ENCODE results near the gene ESCO1. TPM values are rescaled to one million over a fixed set of nuclear protein-coding genes. Genes with fewer than 3 reads are reported as not detected.
"Not testable (repeated sequence)": the region's sequence is repeated elsewhere in the genome, so short reads cannot be mapped to it uniquely, and the experiment has no call there.

The ESCO1 gene
- total RNA-seq, 6 donors from 2014 or later = 8.1 to 29.6 (median 13.0) TPM

GRCh38 chr18:21598726-21599584 lies 1.5 kb downstream of the ESCO1 start:
- Histone ChIP-seq H3K9me3 (no peaks in the 10 kb centered on the region), H3K36me3 (no peaks in the 10 kb centered on the region), H3K27me3 (no peaks in the 10 kb centered on the region), H3K4me1 (peaks cover 8 to 28% (median 20%) of the 10 kb centered on the region in 4 donors), H3K4me3 (peak overlapping the region in 3 of 4 donors; percentile 68 to 86 (median 77)), H3K27ac (peak overlapping the region; percentile 95 to 99 (median 97))
- TF ChIP-seq POLR2AphosphoS5 (IDR thresholded peaks at IDR 0.05) (no peak), CTCF (IDR thresholded peaks at IDR 0.05) (no peak), EP300 (IDR thresholded peaks at IDR 0.05) (no peak), POLR2A (IDR thresholded peaks at IDR 0.05) (no peak)
- WGBS, 2 donors = 66 to 67% methylated on average over 18 of the region's 18 CpGs
- ATAC-seq (ENCODE audit: low FRiP score in 2 of 2) (no peak), DNase-seq (no peak)

- H3K36me3 ChIP-seq = no peaks in the 10 kb centered on the region
- no peak for ATAC-seq (ENCODE audit: low FRiP score in 2 of 2)
- no peak overlapping the region for H3K27ac ChIP-seq
- no peak overlapping the region for H3K4me3 ChIP-seq
- H3K27me3 ChIP-seq = no peaks in the 10 kb centered on the region
- H3K4me1 ChIP-seq = peaks cover 8 to 28% (median 20%) of the 10 kb centered on the region in 4 donors
- WGBS, 2 donors = 58 to 71% methylated on average over 1 of the region's 1 CpG
- no peaks in the 10 kb centered on the region for H3K9me3 ChIP-seq
- no peak for TF ChIP-seq CTCF (IDR thresholded peaks at IDR 0.05)
- TF ChIP-seq POLR2A (IDR thresholded peaks at IDR 0.05) = no peak
- no peak for TF ChIP-seq EP300 (IDR thresholded peaks at IDR 0.05)
- no peak for TF ChIP-seq POLR2AphosphoS5 (IDR thresholded peaks at IDR 0.05)
- no peak for DNase-seq
Measured at GRCh38 chr18:21597620-21598019, 2.9 kb downstream of the ESCO1 start.

GRCh38 chr18:21593540-21594257 lies 6.8 kb downstream of the ESCO1 start:
- no peaks in the 10 kb centered on the region for H3K9me3 ChIP-seq
- 83 to 84% methylated on average over 3 of the region's 7 CpGs for WGBS, 2 donors
- H3K27ac ChIP-seq = no peak overlapping the region
- peaks cover 0 to 13% (median 7%) of the 10 kb centered on the region in 4 donors for H3K4me1 ChIP-seq
- TF ChIP-seq POLR2AphosphoS5 (IDR thresholded peaks at IDR 0.05) = no peak
- no peak for TF ChIP-seq CTCF (IDR thresholded peaks at IDR 0.05)
- TF ChIP-seq POLR2A (IDR thresholded peaks at IDR 0.05) = no peak
- no peak for TF ChIP-seq EP300 (IDR thresholded peaks at IDR 0.05)
- DNase-seq = no peak
- H3K27me3 ChIP-seq = no peaks in the 10 kb centered on the region
- H3K36me3 ChIP-seq = no peaks in the 10 kb centered on the region
- no peak for ATAC-seq (ENCODE audit: low FRiP score in 2 of 2)
- no peak overlapping the region for H3K4me3 ChIP-seq

GRCh38 chr18:21592361-21592760 lies 8.1 kb downstream of the ESCO1 start:
- H3K36me3 ChIP-seq; ATAC-seq (ENCODE audit: low FRiP score in 2 of 2); H3K4me1 ChIP-seq; H3K27me3 ChIP-seq; H3K4me3 ChIP-seq; H3K9me3 ChIP-seq; H3K27ac ChIP-seq: not testable (repeated sequence)
- peak in 1 of 2 donors; percentile 52 for DNase-seq
- 97% methylated on average over 5 of the region's 33 CpGs; no CpG with 5 or more reads in 1 of the 2 donors for WGBS, 2 donors

GRCh38 chr18:21584391-21584790 lies 16.1 kb downstream of the ESCO1 start:
- 91 to 96% methylated on average over 5 of the region's 5 CpGs for WGBS, 2 donors

More at GRCh38 chr18:21584391-21584790, 16.1 kb downstream of the ESCO1 start:
- Histone ChIP-seq H3K4me1 (no peaks in the 10 kb centered on the region), H3K36me3 (peaks cover 0 to 21% (median 4%) of the 10 kb centered on the region in 4 donors), H3K4me3 (no peak overlapping the region), H3K9me3 (no peaks in the 10 kb centered on the region), H3K27me3 (no peaks in the 10 kb centered on the region), H3K27ac (no peak overlapping the region)
- DNase-seq = no peak
- TF ChIP-seq POLR2A (IDR thresholded peaks at IDR 0.05) (no peak), CTCF (IDR thresholded peaks at IDR 0.05) (no peak), POLR2AphosphoS5 (IDR thresholded peaks at IDR 0.05) (no peak), EP300 (IDR thresholded peaks at IDR 0.05) (no peak)
- no peak for ATAC-seq (ENCODE audit: low FRiP score in 2 of 2)
